Uterus (tissue), 2 donors: ENCODE measurements around the gene TCAIM.

ENCODE experiments used
- POLR2A ChIP-seq, 2 donors: fragments of 450-650 bp; IDR thresholded peaks; one replicate each; pipeline ENCODE4 v1.6.1; 2016; ENCODE audit warnings: antibody characterized with exemption in 2 of 2, mild to moderate bottlenecking in 1 of 2, moderate library complexity in 1 of 2
- TF ChIP-seq, protein P1 (sequence below), 4 experiments: fragments of 200-600 bp in 2 of 4; fragments of 450-650 bp in 2 of 4; sonication (generic) in 2 of 4; IDR thresholded peaks; one replicate each; pipeline ENCODE4 v1.5.1; 2016 to 2019; ENCODE audit warnings: antibody characterized with exemption in 4 of 4, mild to moderate bottlenecking in 2 of 4, moderate library complexity in 1 of 4

DNA sequence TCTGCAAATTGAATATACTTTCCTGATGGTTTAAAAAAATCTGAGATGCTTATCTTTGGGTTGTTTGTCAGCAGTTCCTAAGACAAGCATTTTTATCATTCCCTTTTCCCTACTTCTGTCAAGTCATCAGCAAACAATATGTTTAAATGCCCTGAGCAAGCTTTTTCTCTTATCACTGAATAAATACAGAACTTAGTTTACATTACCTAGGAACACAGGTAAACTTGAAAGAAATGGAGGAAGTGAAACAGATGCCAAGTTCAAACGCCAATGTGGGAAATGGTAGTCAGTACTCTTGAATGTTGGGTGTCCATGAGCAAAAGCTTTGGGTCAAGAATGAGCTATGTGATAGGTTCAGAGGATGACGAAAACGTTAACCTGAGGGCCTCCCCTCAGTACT is 17.2 kb upstream of the TCAIM start:
- TF ChIP-seq POLR2A (IDR thresholded peaks at IDR 0.05) = no peak
- TF ChIP-seq, protein P1, sequence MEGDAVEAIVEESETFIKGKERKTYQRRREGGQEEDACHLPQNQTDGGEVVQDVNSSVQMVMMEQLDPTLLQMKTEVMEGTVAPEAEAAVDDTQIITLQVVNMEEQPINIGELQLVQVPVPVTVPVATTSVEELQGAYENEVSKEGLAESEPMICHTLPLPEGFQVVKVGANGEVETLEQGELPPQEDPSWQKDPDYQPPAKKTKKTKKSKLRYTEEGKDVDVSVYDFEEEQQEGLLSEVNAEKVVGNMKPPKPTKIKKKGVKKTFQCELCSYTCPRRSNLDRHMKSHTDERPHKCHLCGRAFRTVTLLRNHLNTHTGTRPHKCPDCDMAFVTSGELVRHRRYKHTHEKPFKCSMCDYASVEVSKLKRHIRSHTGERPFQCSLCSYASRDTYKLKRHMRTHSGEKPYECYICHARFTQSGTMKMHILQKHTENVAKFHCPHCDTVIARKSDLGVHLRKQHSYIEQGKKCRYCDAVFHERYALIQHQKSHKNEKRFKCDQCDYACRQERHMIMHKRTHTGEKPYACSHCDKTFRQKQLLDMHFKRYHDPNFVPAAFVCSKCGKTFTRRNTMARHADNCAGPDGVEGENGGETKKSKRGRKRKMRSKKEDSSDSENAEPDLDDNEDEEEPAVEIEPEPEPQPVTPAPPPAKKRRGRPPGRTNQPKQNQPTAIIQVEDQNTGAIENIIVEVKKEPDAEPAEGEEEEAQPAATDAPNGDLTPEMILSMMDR (IDR thresholded peaks at IDR 0.05) = no peak
